OCI-LY1 (cell line): Measurements from ENCODE around the gene SNRPD3.
"Not testable (repeated sequence)": the region's sequence is repeated elsewhere in the genome, so short reads cannot be mapped to it uniquely, and the experiment has no call there.

ENCODE experiments used
- H2AFZ ChIP-seq: fragments of 200-600 bp; sonication (generic), shearing (Covaris generic); 2 replicates; pipeline ENCODE4 v1.6.0; 2014; ENCODE audit warnings: antibody characterized with exemption, mild to moderate bottlenecking, low read length
- H3F3A ChIP-seq: fragments of 200-600 bp; sonication (generic), shearing (Covaris generic); 2 replicates; pipeline ENCODE4 v1.6.0; 2014; ENCODE audit warnings: mild to moderate bottlenecking, antibody characterized with exemption, low read length, moderate library complexity; ENCODE audit not compliant: insufficient read depth
- H3K27ac ChIP-seq: fragments of 200-600 bp; sonication (generic); 2 replicates; pipeline ENCODE4 v1.5.1; 2014; ENCODE audit warnings: low read length, mixed run types, mild to moderate bottlenecking, low read depth; ENCODE audit not compliant: poor library complexity, severe bottlenecking
- H3K27me3 ChIP-seq: fragments of 200-600 bp; sonication (generic); 2 replicates; pipeline ENCODE4 v1.6.0; 2014; ENCODE audit warnings: antibody characterized with exemption, mild to moderate bottlenecking, low read length, moderate library complexity; ENCODE audit not compliant: insufficient read depth
- H3K36me3 ChIP-seq: fragments of 200-600 bp; sonication (generic); 2 replicates; pipeline ENCODE4 v1.6.1; 2014; ENCODE audit warnings: mild to moderate bottlenecking, antibody characterized with exemption, low read length, moderate library complexity, mixed read lengths; ENCODE audit not compliant: insufficient read depth
- H3K4me1 ChIP-seq: fragments of 200-600 bp; sonication (generic); 2 replicates; pipeline ENCODE4 v1.5.1; 2014; ENCODE audit warnings: mild to moderate bottlenecking, low read length, moderate library complexity; ENCODE audit not compliant: insufficient read depth, severe bottlenecking
- H3K4me2 ChIP-seq: fragments of 200-600 bp; sonication (generic), shearing (Covaris generic); 2 replicates; pipeline ENCODE4 v1.6.1; 2014; ENCODE audit warnings: low read length
- H3K4me3 ChIP-seq: fragments of 200-600 bp; sonication (generic); 2 replicates; pipeline ENCODE4 v1.5.1; 2014; ENCODE audit warnings: low read length, low read depth, mild to moderate bottlenecking, mixed read lengths; ENCODE audit not compliant: poor library complexity, severe bottlenecking
- H3K79me2 ChIP-seq: fragments of 200-600 bp; shearing (Covaris generic); 2 replicates; pipeline ENCODE4 v1.6.1; 2016; ENCODE audit warnings: mixed run types, low read length, mixed read lengths; ENCODE audit not compliant: insufficient read depth
- H3K9ac ChIP-seq: fragments of 200-600 bp; sonication (generic), shearing (Covaris generic); 2 replicates; pipeline ENCODE4 v1.6.1; 2014; ENCODE audit warnings: mild to moderate bottlenecking, low read length, mixed read lengths
- H3K9me2 ChIP-seq: fragments of 200-600 bp; sonication (generic), shearing (Covaris generic); 2 replicates; pipeline ENCODE4 v1.6.1; 2014; ENCODE audit warnings: low read depth, mild to moderate bottlenecking, low read length, mixed read lengths
- H3K9me3 ChIP-seq: fragments of 200-600 bp; shearing (Covaris generic); 2 replicates; pipeline ENCODE4 v1.6.1; 2014; ENCODE audit warnings: low read length, mixed read lengths
- H4K20me1 ChIP-seq: fragments of 200-600 bp; sonication (generic), shearing (Covaris generic); 2 replicates; pipeline ENCODE4 v1.6.0; 2016; ENCODE audit warnings: mild to moderate bottlenecking, low read length; ENCODE audit not compliant: insufficient read depth

The SNRPD3 gene

DNA sequence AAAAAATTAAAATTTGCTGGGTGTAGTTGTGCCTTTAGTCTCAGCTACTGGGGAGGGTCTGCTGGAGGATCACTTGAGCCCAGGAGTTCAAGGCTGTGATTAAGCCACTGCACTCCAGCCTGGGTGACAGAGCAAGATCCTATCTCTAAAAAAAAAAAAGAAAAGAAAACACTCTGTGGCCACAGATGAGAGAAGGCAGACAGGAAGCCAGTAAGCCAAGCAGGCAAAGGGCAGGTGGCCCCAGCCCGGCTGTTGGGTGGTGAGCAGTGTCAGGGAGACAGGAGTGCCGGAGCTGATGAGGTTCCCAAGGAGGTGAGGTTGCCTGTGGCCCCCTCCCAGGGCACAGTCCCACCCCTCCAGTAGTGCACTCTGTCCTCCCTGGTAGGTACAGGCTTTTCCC, 66.8 kb downstream of the SNRPD3 start:
- not testable (repeated sequence) for H3K9ac ChIP-seq, H3K4me2 ChIP-seq, H3K9me2 ChIP-seq, H4K20me1 ChIP-seq, H3K36me3 ChIP-seq, H3K27ac ChIP-seq, H3K79me2 ChIP-seq, H3K4me3 ChIP-seq, H3K9me3 ChIP-seq, H3K4me1 ChIP-seq, H3K27me3 ChIP-seq, H2AFZ ChIP-seq, H3F3A ChIP-seq
